ENCODE measurements around the gene ALDH1L2.

- TF ChIP-seq CTCF (IDR thresholded peaks at IDR 0.05; ENCODE audit: low read depth, low read length) (no peak), EZH2phosphoT487 (IDR thresholded peaks at IDR 0.05; ENCODE audit: low read depth) (no peak)
Measured at GRCh38 chr12:105032703-105033357, 51.4 kb downstream of the ALDH1L2 start.

Data from OCI-LY3 (cell line).